GM12878 (cell line): Measurements from ENCODE around the gene PTPDC1. TPM values are rescaled to one million over a fixed set of nuclear protein-coding genes. Genes with fewer than 3 reads are reported as not detected.

Experiments
- ATAC-seq: fragments of 200-7000 bp; cut with Tn5 transposase; 3 replicates; pipeline ENCODE4 v1.9.1; 2020; ENCODE audit warnings: mild to moderate bottlenecking, moderate library complexity
- BruUV-seq: library from RNA; stranded (reverse); fragments of 400-500 nt; replicated peaks from 2 replicates; lab custom pipeline; 2021; lab: Mats Ljungman, UMichigan
- CTCF ChIA-PET: fragments of 300-600 bp; sonication (Branson Sonifier 250); formaldehyde crosslinking; extraction: SDS; loops from one replicate; lab custom pipeline; 2021; ENCODE audit warnings: inconsistent platforms; lab: Yijun Ruan, JAX
- POLR2A ChIA-PET: fragments of 350-600 bp; formaldehyde crosslinking; extraction: SDS; loops from one replicate; lab custom pipeline; 2021; ENCODE audit warnings: inconsistent platforms; lab: Charles Lee
- RAD21 ChIA-PET: fragments of 300-600 bp; sonication (Branson Sonifier 250); formaldehyde crosslinking; loops from one replicate; lab custom pipeline; 2023; ENCODE audit warnings: antibody characterized with exemption; ENCODE audit not compliant: unreplicated experiment; lab: Charles Lee
- SMC1A ChIA-PET: fragments of 300-600 bp; sonication (Branson Sonifier 250); formaldehyde crosslinking; loops from one replicate; lab custom pipeline; 2023; ENCODE audit not compliant: unreplicated experiment, uncharacterized antibody; lab: Charles Lee
- DNase-seq: peaks from one replicate; pipeline ENCODE4 v3.0.0-alpha.2; 2011; ENCODE audit warnings: low read depth, low spot score
- FAIRE-seq: peaks from 3 replicates; lab custom pipeline; 2011; peaks lifted over from hg19 to GRCh38; lab: Jason Lieb, UNC
- H2AFZ ChIP-seq: 2 replicates; pipeline ENCODE4 v1.6.0; 2011; ENCODE audit warnings: low read depth, low read length, control low read depth; ENCODE audit not compliant: control insufficient read depth
- H3K27ac ChIP-seq: 2 replicates; pipeline ENCODE4 v1.5.1; 2011; ENCODE audit warnings: control low read depth; ENCODE audit not compliant: control insufficient read depth, insufficient read depth
- H3K27me3 ChIP-seq, 2 experiments: replicated peaks in 1 of 2; 2 replicates each; pipeline versions ENCODE4 v1.6.0 to v1.6.1; 2011; ENCODE audit warnings: low read length in 1 of 2; ENCODE audit not compliant: control insufficient read depth in 2 of 2, insufficient read depth in 2 of 2
- H3K36me3 ChIP-seq, 2 experiments: 2 replicates each; pipeline ENCODE4 v1.5.1; 2011; ENCODE audit warnings: low read length in 1 of 2; ENCODE audit not compliant: control insufficient read depth in 2 of 2, insufficient read depth in 2 of 2
- H3K4me1 ChIP-seq: 2 replicates; pipeline ENCODE4 v1.6.1; 2011; ENCODE audit warnings: mild to moderate bottlenecking, low read length, moderate library complexity, mixed read lengths; ENCODE audit not compliant: control insufficient read depth, insufficient read depth
- H3K4me2 ChIP-seq: 2 replicates; pipeline ENCODE4 v1.6.0; 2011; ENCODE audit warnings: control low read depth; ENCODE audit not compliant: control insufficient read depth, insufficient read depth
- H3K4me3 ChIP-seq: fragments of 200-600 bp; sonication (generic); 2 replicates; pipeline ENCODE4 v1.5.1; 2016
- H3K79me2 ChIP-seq: 2 replicates; pipeline ENCODE4 v1.6.0; 2011; ENCODE audit warnings: low read length; ENCODE audit not compliant: control insufficient read depth, insufficient read depth
- H3K9ac ChIP-seq: 2 replicates; pipeline ENCODE4 v1.8.0; 2011; ENCODE audit warnings: low read length, control low read depth, mixed read lengths; ENCODE audit not compliant: control insufficient read depth, insufficient read depth
- H3K9me3 ChIP-seq: replicated peaks from 3 replicates; pipeline ENCODE4 v1.5.1; 2011; ENCODE audit warnings: mild to moderate bottlenecking, low read length; ENCODE audit not compliant: control insufficient read depth, insufficient read depth
- H4K20me1 ChIP-seq: 2 replicates; pipeline ENCODE4 v1.6.0; 2011; ENCODE audit not compliant: control insufficient read depth, insufficient read depth
- BCL11A ChIP-seq: IDR thresholded peaks from 2 replicates; pipeline ENCODE4 v1.6.1; 2011; ENCODE audit warnings: low read depth, low read length
- BRCA1 ChIP-seq: IDR thresholded peaks from 2 replicates; pipeline ENCODE4 v1.6.1; 2011; ENCODE audit warnings: low read depth, low read length, improper control_type of control experiment
- CEBPB ChIP-seq, 2 experiments: fragments of 150-350 bp in 1 of 2; IDR thresholded peaks; 2 replicates each; pipeline ENCODE4 v1.6.1; 2012 to 2014; ENCODE audit warnings: low read depth in 2 of 2, low read length in 2 of 2, borderline replicate concordance in 1 of 2, inconsistent platforms in 1 of 2
- CHD1 ChIP-seq: IDR thresholded peaks from 2 replicates; pipeline ENCODE4 v1.6.1; 2012; ENCODE audit warnings: low read depth, low read length, improper control_type of control experiment
- CREB1 ChIP-seq: IDR thresholded peaks from 2 replicates; pipeline ENCODE4 v1.6.1; 2012; ENCODE audit warnings: low read depth, mild to moderate bottlenecking, inconsistent platforms
- HDAC6 ChIP-seq: fragments of 200-600 bp; sonication (generic); IDR thresholded peaks from one replicate; pipeline ENCODE4 v1.8.0; 2017; ENCODE audit warnings: antibody characterized with exemption; ENCODE audit not compliant: unreplicated experiment
- KLF5 ChIP-seq: fragments of 450-650 bp; IDR thresholded peaks from 2 replicates; pipeline ENCODE4 v1.6.1; 2014; ENCODE audit warnings: mild to moderate bottlenecking; ENCODE audit not compliant: partially characterized antibody
- MEF2B ChIP-seq: fragments of 450-650 bp; IDR thresholded peaks from 2 replicates; pipeline ENCODE4 v1.6.1; 2018; ENCODE audit warnings: mild to moderate bottlenecking, moderate library complexity; ENCODE audit not compliant: partially characterized antibody, poor library complexity, severe bottlenecking
- PAX8 ChIP-seq: fragments of 450-650 bp; IDR thresholded peaks from 2 replicates; pipeline ENCODE4 v1.6.1; 2017; ENCODE audit warnings: mild to moderate bottlenecking, moderate library complexity
- PML ChIP-seq: IDR thresholded peaks from 2 replicates; pipeline ENCODE4 v1.6.1; 2012; ENCODE audit warnings: low read length, inconsistent platforms
- SREBF2 ChIP-seq: IDR thresholded peaks from 2 replicates; pipeline ENCODE4 v1.6.1; 2012; ENCODE audit warnings: mild to moderate bottlenecking, low read length
- TCF7 ChIP-seq: IDR thresholded peaks from 2 replicates; pipeline ENCODE4 v1.6.1; 2014; ENCODE audit warnings: antibody characterized with exemption, borderline replicate concordance
- ZSCAN29 ChIP-seq: fragments of 450-650 bp; IDR thresholded peaks from 2 replicates; pipeline ENCODE4 v1.6.1; 2017; ENCODE audit warnings: mild to moderate bottlenecking, moderate library complexity
- WGBS: methylation state at CpG from one replicate; pipeline ENCODE4 v1.1.6; 2016; ENCODE audit warnings: low lambda C conversion rate; ENCODE audit not compliant: insufficient replicate concordance, insufficient coverage; ENCODE audit errors: missing lambda C conversion rate; 5-methylcytosine and 5-hydroxymethylcytosine counted together
- in situ Hi-C: fragments of 300-500 bp; cut with MboI; formaldehyde crosslinking; loops from 9 replicates; pipeline ENCODE4 v1.14.3; 2018; ENCODE audit warnings: mixed read lengths
- intact Hi-C: fragments of 100-400 bp; cut with micrococcal nuclease; formaldehyde crosslinking; loops from one replicate; pipeline ENCODE4 v1.14.2; 2022; ENCODE audit not compliant: unreplicated experiment
- polyA plus RNA-seq, 11 experiments: library from polyadenylated mRNA; depleted of rRNA in 4 of 11; unstranded in 6 of 11; stranded (reverse) in 5 of 11; fragments of >200 nt; fragmentation: Nextera tagmentation in 4 of 11; fragmentation: Illumina TruSeq in 1 of 11; extraction: Ambion mirVana in 4 of 11; extraction: Trizol in 1 of 11; gene quantifications; 1 replicate in 1 of 11; 2 replicates in 10 of 11; pipeline versions ENCODE4 v1.2.1 to v1.2.3, GENCODE V29; 2011 to 2016; ENCODE audit warnings: inconsistent platforms in 2 of 11, missing spikeins in 2 of 11, low read depth in 1 of 11
- total RNA-seq, 4 experiments: library from RNA; depleted of rRNA in 3 of 4; stranded (reverse); fragments of >200 nt in 3 of 4; fragmentation: Illumina TruSeq in 1 of 4; extraction: Trizol in 1 of 4; gene quantifications; 2 replicates each; pipeline versions ENCODE4 v1.2.1 to v1.2.3, GENCODE V29; 2013 to 2021
- TF ChIP-seq, protein P1 (sequence below): fragments of 150-350 bp; IDR thresholded peaks from 2 replicates; pipeline ENCODE4 v1.6.1; 2014; ENCODE audit warnings: mild to moderate bottlenecking, low read depth, low read length
- TF ChIP-seq, protein P2 (sequence below): fragments of 450-650 bp; IDR thresholded peaks from 2 replicates; pipeline ENCODE4 v1.6.1; 2017; ENCODE audit warnings: low read depth, mild to moderate bottlenecking, moderate library complexity
- TF ChIP-seq, protein P3 (sequence below): fragments of 450-650 bp; formaldehyde crosslinking; IDR thresholded peaks from 2 replicates; pipeline ENCODE4 v1.5.0; 2022; ENCODE audit warnings: mild to moderate bottlenecking, missing genetic modification characterization

Gene PTPDC1
- total and polyA plus RNA-seq, 10 of the 15 experiments (the other 5 are each of a cell fraction or from before 2014, with no cell fraction given) = 1.2 to 4.5 (median 2.9) TPM

DNA sequence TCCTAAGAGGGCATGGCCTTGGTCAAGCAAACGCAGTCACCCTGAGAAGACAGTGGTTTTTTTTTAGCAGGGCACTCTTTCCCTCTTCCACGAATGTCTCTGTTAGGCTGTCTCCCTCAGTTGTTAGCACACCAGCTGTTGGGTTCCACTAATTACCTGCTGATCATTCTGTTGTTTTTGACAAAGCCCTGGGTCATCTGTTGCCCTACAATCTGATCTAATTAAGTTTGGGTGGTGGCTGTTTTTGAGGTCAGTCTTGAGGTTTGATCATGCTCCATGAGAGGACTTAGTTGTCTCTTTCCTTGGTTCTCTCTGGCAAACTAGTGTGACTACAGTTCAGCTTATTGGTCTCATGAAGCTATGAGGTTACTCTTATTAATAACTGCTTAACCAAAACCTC, 5.0 kb upstream of the PTPDC1 start:
- intact Hi-C loops = no loop called here
- no peak overlapping the region for H3K9ac ChIP-seq
- no peaks in the 10 kb centered on the region for H3K27me3 ChIP-seq
- BruUV-seq = no TSS peak
- FAIRE-seq = no peak
- POLR2A ChIA-PET = interaction anchor here (0.5 to 0.6 kb wide), 2 partner anchors 133 to 134 kb away, joined by 3 to 11 read pairs; no protein-coding TSS in a partner anchor
- RAD21 ChIA-PET = no interaction called here
- in situ Hi-C loops = no loop called here
- H3K79me2 ChIP-seq = no peaks in the 10 kb centered on the region
- H3K9me3 ChIP-seq = no peaks in the 10 kb centered on the region
- H3K36me3 ChIP-seq = no peaks in the 10 kb centered on the region
- WGBS = 6% methylated on average over 2 of the region's 2 CpGs
- no peak overlapping the region for H2AFZ ChIP-seq
- DNase-seq = no peak
- ATAC-seq = no peak
- H3K4me3 ChIP-seq = no peak overlapping the region
- 0 out of 2 replicates have a peak, but pooled peaks cover 5% of the 10 kb centered on the region for H3K4me1 ChIP-seq
- H4K20me1 ChIP-seq = no peaks in the 10 kb centered on the region
- CTCF ChIA-PET = interaction anchor here (1.2 kb wide), 1 partner anchor 13 kb away, joined by 3 read pairs; no protein-coding TSS in a partner anchor
- H3K4me2 ChIP-seq = no peak overlapping the region
- H3K27ac ChIP-seq = no peak overlapping the region
- TF ChIP-seq PML = no peak
- TF ChIP-seq ZSCAN29 = no peak
- no peak for TF ChIP-seq CEBPB (IDR thresholded peaks at IDR 0.05; ENCODE audit: borderline replicate concordance in 1 of 2, low read depth in 2 of 2, low read length in 2 of 2)
- TF ChIP-seq BRCA1 = no peak
- TF ChIP-seq, protein P1, sequence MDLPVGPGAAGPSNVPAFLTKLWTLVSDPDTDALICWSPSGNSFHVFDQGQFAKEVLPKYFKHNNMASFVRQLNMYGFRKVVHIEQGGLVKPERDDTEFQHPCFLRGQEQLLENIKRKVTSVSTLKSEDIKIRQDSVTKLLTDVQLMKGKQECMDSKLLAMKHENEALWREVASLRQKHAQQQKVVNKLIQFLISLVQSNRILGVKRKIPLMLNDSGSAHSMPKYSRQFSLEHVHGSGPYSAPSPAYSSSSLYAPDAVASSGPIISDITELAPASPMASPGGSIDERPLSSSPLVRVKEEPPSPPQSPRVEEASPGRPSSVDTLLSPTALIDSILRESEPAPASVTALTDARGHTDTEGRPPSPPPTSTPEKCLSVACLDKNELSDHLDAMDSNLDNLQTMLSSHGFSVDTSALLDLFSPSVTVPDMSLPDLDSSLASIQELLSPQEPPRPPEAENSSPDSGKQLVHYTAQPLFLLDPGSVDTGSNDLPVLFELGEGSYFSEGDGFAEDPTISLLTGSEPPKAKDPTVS = no peak
- TF ChIP-seq KLF5 = no peak
- TF ChIP-seq, protein P2, sequence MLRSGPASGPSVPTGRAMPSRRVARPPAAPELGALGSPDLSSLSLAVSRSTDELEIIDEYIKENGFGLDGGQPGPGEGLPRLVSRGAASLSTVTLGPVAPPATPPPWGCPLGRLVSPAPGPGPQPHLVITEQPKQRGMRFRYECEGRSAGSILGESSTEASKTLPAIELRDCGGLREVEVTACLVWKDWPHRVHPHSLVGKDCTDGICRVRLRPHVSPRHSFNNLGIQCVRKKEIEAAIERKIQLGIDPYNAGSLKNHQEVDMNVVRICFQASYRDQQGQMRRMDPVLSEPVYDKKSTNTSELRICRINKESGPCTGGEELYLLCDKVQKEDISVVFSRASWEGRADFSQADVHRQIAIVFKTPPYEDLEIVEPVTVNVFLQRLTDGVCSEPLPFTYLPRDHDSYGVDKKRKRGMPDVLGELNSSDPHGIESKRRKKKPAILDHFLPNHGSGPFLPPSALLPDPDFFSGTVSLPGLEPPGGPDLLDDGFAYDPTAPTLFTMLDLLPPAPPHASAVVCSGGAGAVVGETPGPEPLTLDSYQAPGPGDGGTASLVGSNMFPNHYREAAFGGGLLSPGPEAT = no peak
- no peak for TF ChIP-seq PAX8
- no peak for TF ChIP-seq CREB1
- no peak for TF ChIP-seq HDAC6
- TF ChIP-seq SREBF2 = no peak
- TF ChIP-seq MEF2B = no peak
- TF ChIP-seq CHD1 = no peak
- TF ChIP-seq, protein P3, sequence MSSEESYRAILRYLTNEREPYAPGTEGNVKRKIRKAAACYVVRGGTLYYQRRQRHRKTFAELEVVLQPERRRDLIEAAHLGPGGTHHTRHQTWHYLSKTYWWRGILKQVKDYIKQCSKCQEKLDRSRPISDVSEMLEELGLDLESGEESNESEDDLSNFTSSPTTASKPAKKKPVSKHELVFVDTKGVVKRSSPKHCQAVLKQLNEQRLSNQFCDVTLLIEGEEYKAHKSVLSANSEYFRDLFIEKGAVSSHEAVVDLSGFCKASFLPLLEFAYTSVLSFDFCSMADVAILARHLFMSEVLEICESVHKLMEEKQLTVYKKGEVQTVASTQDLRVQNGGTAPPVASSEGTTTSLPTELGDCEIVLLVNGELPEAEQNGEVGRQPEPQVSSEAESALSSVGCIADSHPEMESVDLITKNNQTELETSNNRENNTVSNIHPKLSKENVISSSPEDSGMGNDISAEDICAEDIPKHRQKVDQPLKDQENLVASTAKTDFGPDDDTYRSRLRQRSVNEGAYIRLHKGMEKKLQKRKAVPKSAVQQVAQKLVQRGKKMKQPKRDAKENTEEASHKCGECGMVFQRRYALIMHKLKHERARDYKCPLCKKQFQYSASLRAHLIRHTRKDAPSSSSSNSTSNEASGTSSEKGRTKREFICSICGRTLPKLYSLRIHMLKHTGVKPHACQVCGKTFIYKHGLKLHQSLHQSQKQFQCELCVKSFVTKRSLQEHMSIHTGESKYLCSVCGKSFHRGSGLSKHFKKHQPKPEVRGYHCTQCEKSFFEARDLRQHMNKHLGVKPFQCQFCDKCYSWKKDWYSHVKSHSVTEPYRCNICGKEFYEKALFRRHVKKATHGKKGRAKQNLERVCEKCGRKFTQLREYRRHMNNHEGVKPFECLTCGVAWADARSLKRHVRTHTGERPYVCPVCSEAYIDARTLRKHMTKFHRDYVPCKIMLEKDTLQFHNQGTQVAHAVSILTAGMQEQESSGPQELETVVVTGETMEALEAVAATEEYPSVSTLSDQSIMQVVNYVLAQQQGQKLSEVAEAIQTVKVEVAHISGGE (CRISPR knock-in tag) = no peak
- no peak for TF ChIP-seq BCL11A
- no peak for TF ChIP-seq TCF7
- SMC1A ChIA-PET = no interaction called here
